Mammary epithelial cell (primary cell): ENCODE data around the gene DENND6A.

ENCODE experiments used
- CTCF ChIP-seq, 2 donors: IDR thresholded peaks in 1 of 2; conservative IDR thresholded peaks in 1 of 2; 2 replicates each; pipeline ENCODE4 v1.5.1; 2011 to 2012; ENCODE audit warnings: inconsistent platforms in 2 of 2, low read length in 2 of 2, mild to moderate bottlenecking in 2 of 2, control low read depth in 1 of 2, low read depth in 1 of 2; ENCODE audit not compliant: insufficient read depth in 1 of 2; ENCODE audit errors: extremely low read depth in 1 of 2
- EZH2 ChIP-seq: IDR thresholded peaks from 2 replicates; pipeline ENCODE4 v1.6.1; 2012; ENCODE audit warnings: low read length, inconsistent platforms, borderline replicate concordance

GRCh38 chr3:57596495-57597126 lies 96.3 kb downstream of the DENND6A start:
- TF ChIP-seq CTCF (conservative IDR thresholded peaks at IDR 0.05 in 1 of 2, IDR thresholded peaks at IDR 0.05 in 1 of 2; ENCODE audit: extremely low read depth in 1 of 2, insufficient read depth in 1 of 2, low read depth in 1 of 2, low read length in 2 of 2): no peak
- no peak for TF ChIP-seq EZH2
